Activated CD8-positive, alpha-beta memory T cell treated with anti-CD3 and anti-CD28 coated beads for 4 hours (primary cell): ENCODE measurements around the gene WDR33.

Experiments
- DNase-seq, 2 donors: peaks; one replicate each; pipeline ENCODE4 v3.0.0-alpha.2; 2020; ENCODE audit warnings: low read depth in 2 of 2

The WDR33 gene

DNA sequence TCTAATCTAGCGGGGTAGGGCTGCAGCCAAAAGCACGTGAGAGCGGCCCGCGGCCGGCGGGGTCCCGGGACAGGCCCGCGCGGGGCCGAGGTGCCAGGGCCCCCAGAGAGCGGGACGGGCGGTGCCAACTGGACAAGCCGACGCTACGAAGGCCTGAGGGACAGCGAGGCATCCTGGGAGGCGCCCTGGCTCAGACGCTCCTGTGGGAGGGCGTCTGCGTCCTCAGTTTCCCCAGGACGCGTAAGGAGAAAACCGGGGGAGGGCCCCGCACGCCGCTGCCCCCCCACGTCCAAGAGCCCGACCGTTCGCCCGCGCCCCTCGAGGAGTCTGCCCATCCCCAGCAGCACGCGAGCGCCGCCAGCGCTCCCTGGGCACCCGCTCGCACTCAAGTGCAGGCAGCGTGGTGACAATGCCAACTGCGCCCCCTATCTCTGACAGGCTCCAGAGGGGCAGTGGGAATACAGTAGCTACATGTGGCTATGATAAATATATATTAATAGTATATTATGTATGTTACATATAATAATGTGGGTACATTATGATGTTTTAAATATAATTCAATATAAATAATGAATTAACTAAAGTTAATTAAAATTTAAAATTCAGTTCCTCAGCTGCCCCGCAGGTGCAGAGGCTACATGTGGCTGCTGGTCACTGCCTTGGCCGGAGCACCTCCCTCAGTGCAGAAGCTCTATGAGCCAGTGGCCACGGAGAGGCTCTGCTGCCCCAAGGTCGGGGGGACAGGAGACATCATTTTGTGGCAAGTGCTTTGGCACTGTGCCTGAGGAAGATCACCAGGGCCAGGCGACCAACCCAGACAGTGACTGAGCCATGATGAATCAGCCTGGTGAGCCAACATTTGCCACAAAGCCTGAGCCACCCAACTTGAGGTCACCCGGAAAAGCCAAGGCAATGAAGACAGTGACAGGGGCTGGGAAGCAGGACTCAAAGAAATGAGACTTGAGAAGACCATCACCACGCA is 115.2 kb downstream of the WDR33 start:
- DNase-seq = peak in 1 of 2 donors; percentile 12

DNA sequence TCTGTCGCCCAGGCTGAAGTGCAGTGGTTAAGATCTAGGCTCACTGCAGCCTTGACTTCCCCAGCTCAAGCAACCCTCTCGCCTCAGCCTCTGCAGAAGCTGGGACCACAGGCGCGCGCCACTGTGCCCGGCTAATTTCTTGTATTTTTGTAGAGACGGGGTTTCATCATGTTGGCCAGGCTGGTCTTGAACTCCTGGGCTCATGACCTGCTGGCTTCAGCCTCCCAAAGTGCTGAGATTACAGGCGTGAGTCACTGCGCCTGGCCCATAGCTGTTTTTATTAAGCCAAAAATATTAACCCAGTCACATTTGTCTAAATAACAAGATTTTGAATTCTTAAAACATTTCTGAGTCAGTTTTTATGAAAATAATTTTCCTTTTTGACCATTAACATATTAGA is 116.0 kb downstream of the WDR33 start:
- DNase-seq = no peak

DNA sequence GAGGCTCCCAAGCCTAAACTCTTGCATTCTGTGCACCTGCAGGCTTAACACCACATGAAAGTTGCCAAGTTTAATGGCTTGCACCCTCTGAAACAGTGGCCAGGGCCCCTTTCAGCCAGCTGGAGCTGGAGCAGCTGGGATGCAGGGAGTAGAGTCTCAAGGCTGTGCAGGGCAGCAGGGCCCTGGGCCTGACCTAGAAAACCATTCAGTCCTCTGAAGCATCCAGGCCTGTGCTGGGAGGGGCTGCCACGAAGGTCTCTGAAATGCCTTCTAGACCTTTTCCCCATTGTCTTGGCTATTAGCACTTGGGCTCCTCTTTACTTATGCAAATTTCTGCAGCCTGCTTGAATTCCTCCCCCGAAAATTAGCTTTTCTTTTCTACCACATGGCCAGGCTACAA is 120.3 kb downstream of the WDR33 start:
- DNase-seq = no peak

DNA sequence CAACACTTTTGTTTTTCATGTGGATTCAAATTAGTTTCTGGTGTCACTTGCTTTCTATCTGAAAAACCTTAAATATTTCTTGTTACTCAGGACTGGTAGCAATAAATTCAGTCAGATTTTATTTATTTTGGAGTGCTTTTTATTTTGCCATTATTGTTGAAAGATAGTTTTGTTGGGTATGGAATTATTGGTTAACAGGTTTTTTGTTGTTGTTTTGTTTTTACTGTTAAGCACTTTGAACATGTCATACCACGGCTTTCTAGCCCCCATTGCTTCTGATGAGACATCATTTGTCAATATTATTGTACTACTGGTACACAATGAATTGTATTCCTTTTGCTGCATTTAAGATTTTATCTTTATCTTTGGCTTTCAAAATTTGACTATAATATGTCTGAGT is 122.6 kb downstream of the WDR33 start:
- DNase-seq = no peak

DNA sequence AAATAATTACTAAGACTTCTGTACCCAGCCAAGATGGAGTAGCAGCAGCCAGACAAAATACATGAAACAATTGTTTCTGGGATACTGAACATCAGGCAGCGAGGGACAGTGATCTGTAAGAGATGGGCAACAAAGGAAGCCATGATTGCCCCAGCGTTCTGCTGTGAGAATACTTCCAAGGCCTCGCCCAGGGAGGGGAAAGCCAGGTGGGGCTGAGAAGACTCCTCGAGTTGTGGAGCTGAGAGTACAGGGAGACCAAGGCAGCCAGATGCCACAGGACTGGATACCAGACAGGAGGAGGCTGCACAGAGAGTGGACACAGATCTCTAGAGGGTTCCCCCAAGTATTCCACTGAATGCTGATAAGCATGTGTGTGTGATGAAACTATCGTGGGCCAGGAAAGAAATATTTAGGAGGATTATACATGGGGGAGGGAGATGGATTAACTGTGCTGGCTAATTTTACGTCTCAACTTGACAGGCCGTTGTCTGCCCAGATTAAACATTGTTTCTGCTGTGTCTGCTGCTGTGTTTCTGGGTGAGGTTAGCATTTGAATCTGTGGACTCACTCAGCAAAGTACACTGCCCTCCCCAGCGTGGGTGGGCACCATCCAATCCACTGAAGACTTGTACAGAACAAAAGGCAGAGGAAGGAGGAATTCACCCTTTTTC is 125.4 kb downstream of the WDR33 start:
- DNase-seq = no peak

DNA sequence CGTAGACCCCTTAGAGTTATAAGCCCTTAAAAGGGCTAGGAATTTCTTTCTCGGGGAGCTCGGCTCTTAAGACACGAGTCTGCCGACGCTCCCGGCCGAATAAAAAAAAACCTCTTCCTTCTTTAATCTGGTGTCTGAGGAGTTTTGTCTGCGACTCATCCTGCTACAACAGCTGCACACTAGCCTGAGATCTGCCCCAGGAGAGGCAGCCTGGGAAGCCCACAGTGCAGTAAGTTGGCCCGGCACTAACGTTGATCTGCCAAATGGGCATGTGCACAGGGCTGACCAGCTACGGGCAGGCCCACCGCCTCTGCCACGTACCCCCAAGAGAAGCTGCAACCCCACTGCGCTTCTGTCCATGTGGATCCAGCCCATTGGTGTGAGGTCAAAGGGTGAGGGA is 127.2 kb downstream of the WDR33 start:
- no peak for DNase-seq

DNA sequence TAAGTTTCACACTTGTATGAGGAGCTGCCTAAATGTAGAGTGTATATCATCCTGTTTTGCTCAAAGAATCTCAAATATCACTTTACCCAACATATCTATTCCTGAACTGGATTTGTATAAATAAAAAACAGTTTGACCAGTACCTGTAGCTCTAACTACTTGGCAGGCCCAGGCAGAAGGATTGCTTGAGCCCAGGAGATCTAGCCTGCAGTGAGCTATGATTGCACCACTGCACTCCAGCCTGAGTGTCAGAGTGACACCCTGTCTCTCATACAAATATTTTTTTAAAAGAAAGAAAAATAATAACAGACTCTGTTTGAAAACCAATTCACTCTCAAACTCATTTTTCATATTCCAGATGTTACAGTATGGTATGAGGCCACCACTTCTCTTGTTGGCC is 127.9 kb downstream of the WDR33 start:
- no peak for DNase-seq

DNA sequence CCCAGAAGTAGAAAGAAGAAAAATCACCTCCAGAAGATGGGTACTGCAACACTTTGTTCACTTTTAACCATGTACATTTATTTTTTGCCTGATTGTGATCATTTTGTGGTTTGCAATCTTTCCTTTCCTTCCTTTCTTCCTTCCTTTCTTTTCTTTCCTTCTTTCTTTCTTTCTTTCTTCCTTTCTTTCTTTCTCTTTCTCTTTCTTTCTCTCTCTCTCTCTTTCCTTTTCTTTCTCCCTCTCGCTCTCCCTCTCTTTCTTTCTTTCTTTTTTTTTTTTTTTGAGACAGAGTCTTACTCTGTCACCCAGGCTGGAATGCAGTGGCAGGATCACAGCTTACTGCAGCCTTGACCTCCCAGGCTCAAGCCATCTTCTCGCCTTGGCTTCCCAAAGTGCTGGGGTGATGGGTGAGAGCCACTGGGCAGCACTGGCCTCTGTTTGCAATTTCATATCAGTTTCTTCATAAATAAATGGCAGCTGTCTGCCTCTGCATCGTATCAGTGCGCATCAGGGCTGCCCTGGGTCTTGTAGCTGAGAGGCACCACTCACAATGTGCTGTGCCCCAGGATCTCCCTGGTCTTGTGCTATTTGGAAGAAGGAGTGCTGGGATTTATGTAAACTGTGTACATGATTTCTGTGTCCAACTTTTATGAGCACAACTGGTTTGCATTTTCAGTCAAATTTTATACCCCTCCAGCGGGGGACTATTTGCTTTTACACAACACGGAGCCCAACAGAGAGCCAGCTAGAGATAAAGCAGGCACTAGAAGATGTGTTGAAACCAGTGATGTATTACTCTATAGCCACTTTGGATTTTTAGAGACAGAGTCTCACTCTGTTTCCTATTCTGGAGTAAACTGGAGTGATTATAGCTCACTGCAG is 128.8 kb downstream of the WDR33 start:
- DNase-seq = no peak

DNA sequence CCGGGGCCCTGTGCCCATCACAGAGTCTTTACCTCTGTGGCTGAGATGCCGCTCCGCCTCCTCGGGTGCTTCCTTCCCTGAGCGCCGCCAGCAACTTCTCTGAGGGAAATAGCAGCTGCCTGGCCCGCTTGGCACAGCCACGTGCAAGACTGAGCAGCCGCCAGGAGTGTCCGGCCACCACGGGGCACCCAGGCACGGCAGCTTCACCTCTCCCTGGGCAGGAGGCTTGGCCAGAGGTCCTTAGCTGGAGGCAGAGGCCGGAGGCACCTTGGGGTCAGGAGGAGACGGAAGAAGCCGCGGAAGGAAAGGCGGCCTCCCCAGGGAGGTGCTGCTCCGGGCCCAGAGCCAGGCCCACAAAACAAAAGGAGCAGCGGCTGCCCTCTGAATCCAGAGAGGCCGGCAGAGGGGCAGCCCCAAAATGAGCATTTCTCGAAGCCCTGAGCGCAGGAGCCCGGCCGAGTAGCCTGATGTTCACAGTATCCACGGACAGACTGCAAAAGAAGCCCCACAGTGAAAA is 129.6 kb downstream of the WDR33 start:
- DNase-seq = no peak

DNA sequence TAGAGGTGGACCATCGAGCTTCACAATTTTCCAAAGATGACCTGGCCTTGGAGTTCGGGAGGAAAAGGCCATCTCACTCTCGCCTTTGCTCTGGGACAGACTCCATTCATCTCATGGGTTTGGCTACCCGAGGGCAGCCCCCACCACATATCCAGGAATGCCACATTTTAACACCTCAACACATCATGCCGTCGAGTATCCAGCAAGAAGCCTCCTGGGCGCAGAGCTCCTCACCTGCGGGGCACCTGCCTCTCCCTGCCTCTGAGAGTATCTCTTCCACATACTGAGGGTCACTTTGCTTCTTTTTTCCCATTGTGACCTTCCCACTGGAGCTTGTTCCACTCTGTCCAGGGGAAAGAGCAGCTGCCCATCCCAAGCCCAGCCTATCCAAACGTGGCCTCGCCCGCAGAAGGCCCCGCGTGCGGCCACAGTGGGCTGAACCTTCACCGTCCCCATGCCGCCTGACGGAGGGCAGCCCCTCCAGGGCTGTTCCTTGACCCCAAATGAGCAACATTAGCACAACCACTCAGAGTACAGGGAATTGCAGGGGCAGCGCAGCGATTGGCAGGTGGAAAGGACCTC is 130.2 kb downstream of the WDR33 start:
- DNase-seq = no peak

DNA sequence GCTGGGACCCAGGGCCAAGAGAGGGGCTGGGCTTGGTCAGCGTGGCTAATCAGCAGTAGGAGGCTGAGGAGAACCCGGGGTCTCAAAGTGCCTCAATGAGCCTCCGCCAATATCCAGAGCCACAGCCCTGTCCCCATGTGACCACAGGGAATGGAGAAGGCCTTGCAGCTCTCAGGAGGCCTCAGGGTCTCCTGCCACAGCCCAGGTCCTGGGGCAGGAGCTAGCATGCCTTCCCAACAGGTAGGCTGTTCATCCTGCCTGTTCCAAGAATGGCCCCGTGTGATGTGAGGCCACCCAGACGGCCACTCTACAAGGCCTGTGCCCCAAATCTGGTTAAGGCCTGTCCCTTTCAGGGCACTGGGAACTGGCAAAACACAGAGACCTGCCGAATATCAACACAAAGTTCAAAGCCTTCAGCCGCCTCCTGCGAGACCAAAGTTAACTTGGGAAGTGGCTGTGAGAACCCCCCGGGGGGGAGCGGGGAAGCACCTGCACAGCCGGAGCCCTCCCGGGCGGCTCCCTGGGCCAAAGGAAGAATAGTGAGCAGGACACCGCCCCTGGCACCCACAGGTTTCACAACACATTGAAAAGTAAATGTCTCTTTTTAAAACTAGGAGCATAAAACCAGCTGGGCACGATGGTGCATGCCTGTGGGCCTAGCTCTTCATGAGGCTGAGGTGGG is 131.2 kb downstream of the WDR33 start:
- no peak for DNase-seq

DNA sequence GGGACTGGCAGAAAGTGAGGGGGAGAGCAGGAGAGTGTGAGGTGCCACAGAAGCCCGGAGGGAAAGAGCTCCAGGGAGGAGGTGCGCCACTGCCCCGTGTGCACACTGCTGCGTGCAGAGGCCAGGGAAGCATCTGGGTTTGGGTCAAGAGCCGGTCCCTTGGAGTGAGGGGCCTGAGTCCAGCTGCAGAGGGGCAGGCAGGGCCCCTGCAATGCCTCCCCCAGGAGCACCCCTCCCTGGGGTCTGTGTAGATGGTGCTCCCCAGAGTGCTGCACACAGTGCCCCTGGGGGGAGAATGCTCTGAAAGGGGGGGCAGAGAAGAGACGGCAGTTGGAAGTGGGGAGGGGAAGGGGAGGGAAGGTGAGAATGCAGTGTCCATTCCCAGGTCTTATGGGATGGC is 132.0 kb downstream of the WDR33 start:
- DNase-seq = no peak

DNA sequence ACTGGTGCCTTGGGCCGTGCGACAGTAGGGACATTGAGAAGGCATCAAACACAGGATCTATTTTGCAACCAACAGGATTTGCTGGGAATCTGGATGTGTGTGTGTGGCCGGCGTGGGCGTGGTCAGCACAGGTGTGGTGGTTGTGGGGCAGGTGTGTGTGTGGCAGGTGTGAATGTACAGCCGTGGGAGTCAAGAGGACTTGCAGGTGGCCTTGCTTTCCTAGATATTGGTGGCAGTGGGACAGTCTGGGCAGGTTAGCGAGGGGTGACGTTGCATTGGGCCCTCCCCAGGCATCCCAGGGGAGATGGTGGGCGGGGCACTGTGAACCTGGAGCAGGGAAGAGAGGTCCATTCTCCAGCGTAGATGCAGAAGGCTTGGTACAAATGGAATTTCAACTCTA is 132.4 kb downstream of the WDR33 start:
- DNase-seq = no peak

DNA sequence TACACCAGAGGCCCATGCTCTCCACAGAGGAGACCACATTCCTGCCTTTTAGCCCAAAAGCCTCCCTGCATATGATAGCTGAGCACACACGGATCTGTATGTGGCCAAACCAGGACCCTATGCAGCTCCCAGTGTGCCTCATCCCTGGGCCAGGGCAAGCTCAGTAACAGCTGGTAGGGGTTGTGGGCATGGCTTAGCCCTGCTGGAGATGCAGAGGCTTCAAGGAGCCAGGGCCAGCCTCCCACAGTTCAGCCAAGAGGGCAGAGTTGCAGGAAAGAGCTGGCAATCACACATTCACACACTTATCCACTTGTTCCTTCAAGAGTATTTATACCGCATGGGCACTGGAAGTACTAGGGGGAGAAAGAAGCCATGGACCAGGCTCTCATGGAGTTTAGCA is 134.1 kb downstream of the WDR33 start:
- DNase-seq = no peak

DNA sequence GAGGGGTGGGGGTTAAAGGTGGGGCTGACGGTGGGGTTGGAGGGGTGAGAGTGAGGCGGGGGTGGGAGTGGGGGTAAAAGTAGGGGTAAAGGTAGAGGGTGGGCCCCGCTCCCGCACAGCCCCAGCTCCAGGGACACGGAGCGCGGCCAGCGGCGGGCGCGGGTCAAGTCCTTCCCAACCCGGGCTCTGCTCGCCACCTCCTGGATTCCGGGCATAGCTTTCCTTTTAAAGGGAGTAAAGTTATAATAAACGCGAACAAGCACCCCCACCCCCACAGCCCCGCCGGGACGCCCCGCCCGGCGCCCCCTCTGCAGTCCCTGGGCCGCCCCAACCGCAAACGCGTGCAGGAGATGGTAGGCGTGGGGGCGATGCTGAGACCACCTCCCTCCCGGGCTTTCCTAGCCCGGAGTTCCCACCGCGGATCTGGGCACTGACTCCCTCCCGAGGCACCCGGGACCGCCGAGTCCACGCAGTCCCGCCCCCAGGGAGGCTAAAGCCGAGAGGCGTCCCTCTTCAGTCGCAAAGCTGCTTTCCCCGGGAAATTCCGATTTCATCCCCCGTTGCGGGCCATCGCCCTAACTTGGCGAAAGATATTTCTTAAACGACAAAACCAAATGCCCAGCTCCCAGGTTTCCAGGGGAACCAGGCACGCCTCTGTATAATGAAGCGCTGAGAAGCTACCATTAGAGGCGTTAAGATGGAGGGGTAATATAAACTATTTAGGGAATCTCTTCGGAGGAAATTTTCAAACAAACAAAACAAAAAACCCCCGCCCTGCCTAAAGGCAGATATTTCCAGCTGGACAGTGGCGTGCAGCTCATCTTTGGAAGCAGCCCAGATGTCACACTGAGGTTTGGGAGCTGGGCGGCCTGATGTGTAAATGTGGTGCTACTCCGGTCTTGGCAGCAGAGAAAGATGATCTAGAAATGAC is 135.4 kb downstream of the WDR33 start, which contains the start of gene LIMS2:
Gene LIMS2 (minus strand): TSS at position 200 of the 931 bp plus-strand sequence. CDS start 506 bp downstream, outside the sequence.
- DNase-seq = no peak

DNA sequence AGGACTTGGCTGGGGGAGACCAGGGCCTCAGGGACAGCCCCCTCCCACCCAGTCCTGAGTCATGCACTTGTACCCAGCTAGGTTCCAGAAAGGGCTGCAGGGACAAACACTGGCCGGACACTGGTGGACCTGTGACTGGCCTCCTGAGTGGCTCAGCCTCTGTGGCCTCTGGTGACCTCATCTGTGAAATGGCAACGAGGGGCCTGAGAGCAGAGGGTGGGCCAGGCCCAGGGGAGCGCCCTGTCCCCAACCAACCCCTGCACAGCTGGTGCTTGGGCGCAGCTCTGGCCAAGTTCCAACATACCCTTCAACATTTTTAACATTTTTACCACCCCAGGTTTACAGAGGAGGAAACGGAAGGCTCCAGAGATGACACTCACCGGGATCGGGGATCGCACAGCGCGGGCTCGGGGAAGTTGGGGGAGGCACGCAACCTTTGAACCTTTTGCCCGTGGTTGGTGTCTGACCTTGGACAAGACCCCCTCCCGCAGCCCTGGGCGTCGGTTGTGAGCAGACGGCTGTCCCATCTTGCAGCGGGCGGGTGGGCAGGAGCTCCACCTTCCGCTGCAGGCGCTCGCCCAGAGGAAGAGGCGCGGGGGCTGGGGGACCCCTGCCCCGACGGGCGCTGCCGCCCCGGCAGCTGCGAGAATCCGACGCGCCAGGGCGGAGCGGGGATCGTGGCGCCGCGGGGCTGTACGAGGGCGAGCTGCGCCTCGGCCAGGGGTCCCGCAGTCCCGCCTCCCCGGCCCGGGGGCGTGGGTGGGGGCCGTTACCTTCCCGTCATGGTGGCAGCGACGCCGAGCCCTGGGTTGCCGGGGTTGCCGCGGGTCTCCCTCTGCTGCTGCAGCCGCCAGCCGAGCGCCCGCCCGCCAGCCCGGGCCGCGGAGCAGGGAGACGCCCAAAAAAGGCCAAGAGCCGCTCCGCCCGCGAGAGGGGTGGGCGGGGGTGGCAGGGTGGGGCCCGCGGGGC is 136.4 kb downstream of the WDR33 start:
- no peak for DNase-seq

DNA sequence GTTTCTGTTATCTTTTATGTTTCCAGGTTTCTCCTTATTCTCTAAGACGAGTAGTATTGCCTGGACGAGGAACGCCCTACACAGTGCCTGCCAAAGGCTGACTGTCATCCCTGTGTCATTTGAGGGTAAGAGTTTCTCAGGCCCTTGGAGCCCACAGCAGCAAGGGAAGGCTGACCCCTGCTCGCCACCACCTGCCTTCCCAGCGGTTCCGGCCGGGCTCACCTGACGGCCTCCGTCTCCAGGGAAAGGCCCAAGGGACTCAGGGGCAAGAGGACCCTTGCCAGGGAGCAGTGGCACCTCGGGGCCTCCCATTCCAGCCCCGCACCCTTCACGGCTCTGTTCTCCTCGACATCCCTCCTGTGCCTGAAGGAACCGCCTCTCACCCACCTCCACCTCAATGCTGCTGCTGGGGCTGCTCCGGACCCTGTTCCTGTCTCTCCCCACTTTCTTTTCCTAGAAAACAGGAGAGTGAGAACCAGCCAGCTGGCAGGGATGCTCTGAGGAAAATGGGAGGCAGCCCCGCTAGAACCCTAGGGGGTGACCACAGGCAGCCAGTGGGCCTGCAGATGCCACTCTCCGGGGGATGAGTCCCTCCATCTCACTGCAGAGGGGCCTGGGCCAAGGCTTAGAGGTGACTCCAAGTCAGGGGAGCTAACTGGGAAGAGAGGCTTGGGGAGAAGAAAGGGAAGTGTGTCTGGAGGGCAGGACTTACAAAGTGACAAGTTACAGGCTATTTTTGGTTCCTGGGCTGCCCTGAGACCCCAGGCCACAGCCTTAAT is 137.5 kb downstream of the WDR33 start:
- no peak for DNase-seq
